Measurements from ENCODE around the gene STK24. TPM values are rescaled to one million over a fixed set of nuclear protein-coding genes. Genes with fewer than 3 reads are reported as not detected.

The STK24 gene
- polyA plus RNA-seq, 2 donors = 104 to 122 TPM

DNA sequence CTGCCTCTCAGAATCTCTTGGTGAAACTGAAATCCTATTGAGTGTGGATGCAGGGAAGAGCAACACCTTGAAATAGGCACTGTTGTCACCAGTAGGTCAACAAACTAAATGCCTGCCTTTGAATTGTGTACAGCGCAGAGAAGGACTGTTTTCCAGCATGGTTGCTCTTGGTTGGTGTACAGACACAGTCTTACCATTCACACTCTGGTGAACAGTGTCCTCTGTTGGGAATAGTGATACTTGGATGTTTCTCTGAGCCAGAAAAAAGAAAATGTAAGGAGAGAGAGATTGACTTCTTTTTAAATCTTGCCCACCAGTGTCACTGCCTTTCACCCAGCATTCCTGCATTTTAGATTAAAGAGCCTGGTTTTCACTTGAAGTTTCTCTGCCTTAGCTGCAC, 179.7 kb downstream of the STK24 start:
- 91 to 100% methylated on average over 1 of the region's 1 CpG for WGBS, 2 donors
- no peaks in the 10 kb centered on the region for H3K4me1 ChIP-seq (ENCODE audit: control insufficient read depth in 2 of 2, insufficient read depth in 2 of 2, low read length in 1 of 2)

DNA sequence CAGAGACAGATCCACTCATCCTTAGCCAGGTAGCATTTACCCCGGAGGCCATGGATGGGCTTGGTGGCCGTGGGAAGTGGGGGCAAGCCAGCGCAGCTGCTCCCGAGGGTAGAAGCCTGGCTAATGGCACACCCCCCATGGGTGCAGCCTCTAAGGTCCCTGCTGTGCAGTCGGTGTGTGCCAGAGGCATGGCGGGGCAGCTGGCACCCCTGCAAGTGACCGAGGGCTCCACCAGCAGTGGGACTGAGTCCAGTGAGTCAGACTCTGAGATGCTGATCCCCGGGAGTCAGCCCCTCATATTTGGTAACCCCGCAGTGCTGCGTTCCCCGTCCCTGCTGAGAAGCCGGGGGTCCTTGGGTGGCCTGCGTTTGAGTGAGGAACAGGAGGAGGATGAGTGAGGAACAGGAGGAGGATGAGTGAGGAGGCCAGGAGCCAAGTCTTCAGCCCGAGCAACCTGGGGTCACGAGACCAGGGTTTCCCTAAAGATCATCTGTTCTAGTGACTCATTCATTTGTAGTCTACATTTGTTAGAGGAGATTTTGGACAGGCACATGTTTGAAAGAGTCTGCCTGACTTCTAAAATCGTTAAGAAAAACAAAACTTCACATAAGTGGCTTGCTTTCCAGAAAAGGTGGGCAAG, 180.7 kb downstream of the STK24 start:
- Histone ChIP-seq H3K4me1 (ENCODE audit: control insufficient read depth in 2 of 2, insufficient read depth in 2 of 2, low read length in 1 of 2) (no peaks in the 10 kb centered on the region), H3K4me3 (ENCODE audit: low read depth in 1 of 2, low read length in 2 of 2) (no peak overlapping the region), H3K36me3 (ENCODE audit: control insufficient read depth in 2 of 2, insufficient read depth in 2 of 2, low read length in 1 of 2) (no peaks in the 10 kb centered on the region), H3K27me3 (ENCODE audit: control insufficient read depth in 1 of 2, insufficient read depth in 2 of 2, low read length in 2 of 2) (no peaks in the 10 kb centered on the region), H3K9me3 (ENCODE audit: control insufficient read depth in 2 of 2, insufficient read depth in 1 of 2, low read depth in 1 of 2, low read length in 1 of 2) (no peaks in the 10 kb centered on the region), H3K27ac (ENCODE audit: low read depth in 2 of 2, low read length in 1 of 2) (no peak overlapping the region)
- WGBS, 2 donors = 86% methylated on average over 16 of the region's 16 CpGs

More for the DNA sequence above, 179.7 kb downstream of the STK24 start:
- Histone ChIP-seq H3K27me3 (ENCODE audit: control insufficient read depth in 1 of 2, insufficient read depth in 2 of 2, low read length in 2 of 2) (no peaks in the 10 kb centered on the region), H3K9me3 (ENCODE audit: control insufficient read depth in 2 of 2, insufficient read depth in 1 of 2, low read depth in 1 of 2, low read length in 1 of 2) (no peaks in the 10 kb centered on the region), H3K4me3 (ENCODE audit: low read depth in 1 of 2, low read length in 2 of 2) (no peak overlapping the region), H3K27ac (ENCODE audit: low read depth in 2 of 2, low read length in 1 of 2) (no peak overlapping the region), H3K36me3 (ENCODE audit: control insufficient read depth in 2 of 2, insufficient read depth in 2 of 2, low read length in 1 of 2) (no peaks in the 10 kb centered on the region)

Other genes with a start within 250 kb of the STK24 start
- gene SLC15A1, start 175.6 kb upstream of the STK24 start, polyA plus RNA-seq = 1 to 10 TPM in 1 of 2 donors, under 1 TPM in 1; 0.46 to 2.2 TPM